Common myeloid progenitor, CD34-positive (primary cell): ENCODE data around the gene FHIT.
"Not testable (repeated sequence)": the region's sequence is repeated elsewhere in the genome, so short reads cannot be mapped to it uniquely, and the experiment has no call there.

Experiments used
- CTCF ChIA-PET: fragments of 350-600 bp; sonication (Branson Sonifier 250); formaldehyde crosslinking; loops from one replicate; lab custom pipeline; 2021; ENCODE audit warnings: antibody characterized with exemption; lab: Charles Lee
- POLR2A ChIA-PET: fragments of 350-600 bp; sonication (Branson Sonifier 250); formaldehyde crosslinking; loops from one replicate; lab custom pipeline; 2021; ENCODE audit warnings: antibody characterized with exemption; lab: Charles Lee
- DNase-seq, 3 donors: peaks; one replicate each; pipeline versions ENCODE4 v3.0.0 to v3.0.0-alpha.2; 2013
- H3K27ac ChIP-seq, 2 experiments: 1 replicate in 1 of 2; 2 replicates in 1 of 2; pipeline ENCODE4 v1.7.0; 2013; ENCODE audit warnings: inconsistent platforms in 2 of 2, low read length in 2 of 2, mild to moderate bottlenecking in 2 of 2, low read depth in 1 of 2, moderate library complexity in 1 of 2; ENCODE audit not compliant: severe bottlenecking in 2 of 2, insufficient read depth in 1 of 2, poor library complexity in 1 of 2
- H3K27me3 ChIP-seq, 5 experiments: replicated peaks in 2 of 5; 1 replicate in 3 of 5; 2 replicates in 2 of 5; pipeline versions ENCODE4 v1.6.1 to v1.7.0; 2013; ENCODE audit warnings: low read length in 4 of 5, mild to moderate bottlenecking in 2 of 5, moderate library complexity in 2 of 5, inconsistent platforms in 1 of 5; ENCODE audit not compliant: insufficient read depth in 5 of 5, control insufficient read depth in 4 of 5
- H3K36me3 ChIP-seq, 4 experiments: 1 replicate in 2 of 4; 2 replicates in 2 of 4; pipeline versions ENCODE4 v1.6.1 to v1.7.0; 2013; ENCODE audit warnings: low read length in 3 of 4, control low read depth in 1 of 4, mild to moderate bottlenecking in 1 of 4; ENCODE audit not compliant: control insufficient read depth in 4 of 4, insufficient read depth in 4 of 4
- H3K4me1 ChIP-seq, 4 experiments: 1 replicate in 3 of 4; 2 replicates in 1 of 4; pipeline versions ENCODE4 v1.6.1 to v1.7.1; 2013; ENCODE audit warnings: low read length in 3 of 4, mild to moderate bottlenecking in 3 of 4, control low read depth in 1 of 4, inconsistent platforms in 1 of 4, moderate library complexity in 1 of 4; ENCODE audit not compliant: control insufficient read depth in 4 of 4, insufficient read depth in 4 of 4; ENCODE audit errors: control extremely low read depth in 1 of 4
- H3K4me3 ChIP-seq, 7 experiments: 1 replicate in 4 of 7; 2 replicates in 3 of 7; pipeline versions ENCODE4 v1.5.1 to v1.7.0; 2013; ENCODE audit warnings: mild to moderate bottlenecking in 7 of 7, low read length in 6 of 7, moderate library complexity in 6 of 7, inconsistent platforms in 2 of 7, low read depth in 2 of 7, control low read depth in 1 of 7; ENCODE audit not compliant: insufficient read depth in 4 of 7, control insufficient read depth in 1 of 7; ENCODE audit errors: extremely low read depth in 1 of 7
- H3K9me3 ChIP-seq, 5 experiments: 1 replicate in 4 of 5; 2 replicates in 1 of 5; pipeline versions ENCODE4 v1.6.1 to v1.7.1; 2013; ENCODE audit warnings: low read length in 4 of 5, mild to moderate bottlenecking in 2 of 5, inconsistent platforms in 1 of 5, low read depth in 1 of 5, moderate library complexity in 1 of 5; ENCODE audit not compliant: control insufficient read depth in 4 of 5, insufficient read depth in 2 of 5; ENCODE audit errors: control extremely low read depth in 1 of 5
- WGBS: methylation state at CpG from one replicate; pipeline ENCODE4 v1.1.5; 2013; ENCODE audit not compliant: insufficient coverage; 5-methylcytosine and 5-hydroxymethylcytosine counted together

FHIT gene

DNA sequence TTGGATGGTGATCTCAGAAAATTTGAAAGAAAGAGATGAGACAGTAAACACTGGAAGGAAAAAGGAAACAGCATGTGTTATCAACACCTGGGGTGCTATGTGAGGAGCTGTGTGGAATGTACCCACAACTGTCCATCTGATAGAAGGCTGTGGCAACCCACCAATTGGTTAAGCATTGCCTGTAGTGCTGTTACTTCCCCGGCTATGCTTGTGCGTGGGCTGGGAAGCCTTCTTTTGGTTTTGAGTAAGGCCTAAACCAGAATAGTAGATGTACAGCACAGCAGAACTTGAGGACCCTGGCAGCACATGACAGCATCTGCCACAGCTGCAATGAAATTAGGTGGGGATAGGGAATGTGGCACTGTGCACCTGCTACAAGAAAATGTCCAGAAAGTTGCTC, 184.5 kb downstream of the FHIT start:
- no peak for DNase-seq
- Histone ChIP-seq H3K4me1 (no peaks in the 10 kb centered on the region), H3K36me3 (peaks cover 0 to 3% (median 0%) of the 10 kb centered on the region in 4 experiments), H3K9me3 (peaks cover 0 to 10% (median 0%) of the 10 kb centered on the region in 5 experiments), H3K27ac (no peak overlapping the region), H3K4me3 (no peak overlapping the region), H3K27me3 (no peaks in the 10 kb centered on the region)
- CTCF ChIA-PET, result no interaction called here
- 100% methylated on average over 2 of the region's 2 CpGs for WGBS
- POLR2A ChIA-PET, result no interaction called here

DNA sequence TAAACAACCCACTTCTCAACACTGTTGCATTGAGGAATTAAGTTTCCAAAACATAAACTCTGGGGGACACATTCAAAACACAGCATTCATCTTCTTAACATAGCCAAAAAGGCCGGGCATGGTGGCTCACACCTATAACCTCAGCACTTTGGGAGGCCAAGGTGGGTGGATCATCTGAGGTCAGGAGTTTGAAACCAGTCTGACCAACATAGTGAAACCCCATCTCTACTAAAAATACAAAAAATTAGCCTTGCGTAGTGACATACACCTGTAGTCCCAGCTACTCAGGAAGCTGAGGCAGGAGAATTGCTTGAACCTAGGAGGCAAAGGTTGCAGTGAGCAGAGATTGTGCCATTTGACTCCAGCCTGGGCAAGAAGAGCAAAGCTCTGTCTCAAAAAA, 185.0 kb downstream of the FHIT start:
- H3K4me3 ChIP-seq, H3K27me3 ChIP-seq, CTCF ChIA-PET, H3K9me3 ChIP-seq, H3K36me3 ChIP-seq, H3K4me1 ChIP-seq, DNase-seq, H3K27ac ChIP-seq, POLR2A ChIA-PET: not testable (repeated sequence)
- WGBS, result no CpG with 5 or more reads among the region's 2 CpGs

DNA sequence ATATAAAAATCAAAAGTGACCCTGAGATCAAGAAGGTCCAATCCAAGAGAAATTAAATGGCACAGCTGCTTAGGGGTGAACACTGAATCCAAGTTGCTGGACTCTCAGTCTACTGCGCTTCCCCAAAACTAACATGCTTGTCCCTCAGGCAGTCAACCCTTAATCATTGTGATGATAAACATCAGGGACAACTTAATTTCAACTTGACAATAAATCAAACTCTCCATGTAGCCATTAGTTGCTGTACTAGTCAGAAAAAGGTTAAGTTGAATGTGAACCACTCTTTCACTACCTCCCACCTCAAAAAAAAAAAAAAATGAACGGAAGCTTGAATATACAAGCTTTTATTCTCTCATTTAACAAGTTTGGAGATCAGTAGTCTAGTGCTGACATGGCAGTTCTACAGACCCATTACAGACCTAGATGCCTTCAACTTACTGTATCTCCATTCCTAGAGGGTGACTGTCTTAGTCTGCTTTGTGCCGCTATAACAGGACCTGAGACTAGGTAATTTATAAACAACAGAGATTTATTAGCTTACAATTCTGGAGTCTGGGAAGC, 185.7 kb downstream of the FHIT start:
- ChIA-PET CTCF (interaction anchor here (0.7 kb wide), 1 partner anchor 14 kb away, joined by 3 read pairs; no protein-coding TSS in a partner anchor), POLR2A (no interaction called here)
- WGBS, result 100% methylated on average over 1 of the region's 3 CpGs
- DNase-seq, result no peak
- H3K4me1 ChIP-seq, result no peaks in the 10 kb centered on the region
- H3K27ac ChIP-seq, result no peak overlapping the region
- H3K4me3 ChIP-seq, result no peak overlapping the region
- H3K36me3 ChIP-seq, result peaks cover 0 to 3% (median 0%) of the 10 kb centered on the region in 4 experiments
- no peaks in the 10 kb centered on the region for H3K27me3 ChIP-seq
- peaks cover 0 to 10% (median 0%) of the 10 kb centered on the region in 5 experiments for H3K9me3 ChIP-seq

DNA sequence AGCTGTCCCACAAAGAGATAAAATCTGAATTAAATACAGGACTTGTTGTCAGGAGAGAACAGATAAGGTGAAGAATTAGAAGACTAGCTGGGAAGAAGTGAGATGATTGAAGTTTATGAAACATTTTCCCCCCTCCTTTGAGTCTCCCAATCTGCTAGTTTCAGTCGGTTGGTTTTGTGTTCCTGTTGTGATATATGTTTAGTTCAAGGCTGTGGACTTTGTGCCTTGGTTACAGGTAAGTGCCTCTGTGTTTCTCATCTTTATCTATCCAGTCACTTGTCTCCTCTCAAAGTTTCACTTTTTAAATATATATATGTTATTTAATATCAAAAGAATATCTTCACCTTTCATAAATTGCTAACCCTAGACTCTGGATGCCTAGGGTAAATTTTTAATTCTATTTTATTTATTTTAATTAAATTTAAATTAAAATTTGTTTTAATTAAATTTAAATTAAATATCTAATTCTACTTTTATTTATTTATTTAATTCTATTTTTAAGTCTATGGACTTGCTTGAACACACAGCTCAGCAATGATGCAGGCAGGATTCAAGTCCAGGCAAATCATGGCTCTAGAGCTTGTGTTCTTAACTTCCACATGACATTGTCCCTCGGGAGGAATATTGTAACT, 190.0 kb downstream of the FHIT start:
- WGBS, result no CpG with 5 or more reads among the region's 2 CpGs
- no peaks in the 10 kb centered on the region for H3K9me3 ChIP-seq
- POLR2A ChIA-PET, result no interaction called here
- peaks cover 0 to 4% (median 0%) of the 10 kb centered on the region in 4 experiments for H3K4me1 ChIP-seq
- no peaks in the 10 kb centered on the region for H3K27me3 ChIP-seq
- DNase-seq, result no peak
- H3K4me3 ChIP-seq, result no peak overlapping the region
- H3K27ac ChIP-seq, result no peak overlapping the region
- CTCF ChIA-PET, result interaction anchor here (1.4 kb wide), 1 partner anchor 414 kb away, joined by 4 read pairs; no protein-coding TSS in a partner anchor
- H3K36me3 ChIP-seq, result no peaks in the 10 kb centered on the region

DNA sequence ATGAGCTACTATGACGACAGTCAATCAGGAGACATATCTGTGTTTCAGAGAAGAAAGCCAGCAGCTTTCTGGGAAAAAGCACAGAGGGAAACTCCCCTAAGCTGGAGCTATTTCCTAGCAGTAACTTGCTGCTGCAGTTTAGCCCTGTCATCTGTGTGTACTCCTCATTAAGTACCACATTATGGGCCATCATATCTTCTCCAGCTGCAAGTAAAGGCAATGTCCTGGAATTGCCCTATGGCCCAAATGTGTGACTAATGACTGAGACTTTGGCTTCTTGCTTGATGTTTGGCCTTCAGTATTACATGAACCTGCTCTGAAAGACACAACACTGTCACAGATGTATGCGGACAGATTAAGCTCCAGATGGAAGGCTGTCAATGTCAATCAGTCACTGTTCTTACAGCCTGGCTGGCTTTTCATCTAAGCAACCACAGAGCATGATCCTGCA, 190.8 kb downstream of the FHIT start:
- Histone ChIP-seq H3K36me3 (no peaks in the 10 kb centered on the region), H3K4me3 (no peak overlapping the region), H3K27me3 (no peaks in the 10 kb centered on the region), H3K4me1 (peaks cover 0 to 4% (median 0%) of the 10 kb centered on the region in 4 experiments), H3K9me3 (no peaks in the 10 kb centered on the region), H3K27ac (no peak overlapping the region)
- ChIA-PET POLR2A (no interaction called here), CTCF (interaction anchor here (1.4 kb wide), 1 partner anchor 413 kb away, joined by 4 read pairs; no protein-coding TSS in a partner anchor)
- WGBS, result 100% methylated on average over 2 of the region's 2 CpGs
- DNase-seq, result no peak

DNA sequence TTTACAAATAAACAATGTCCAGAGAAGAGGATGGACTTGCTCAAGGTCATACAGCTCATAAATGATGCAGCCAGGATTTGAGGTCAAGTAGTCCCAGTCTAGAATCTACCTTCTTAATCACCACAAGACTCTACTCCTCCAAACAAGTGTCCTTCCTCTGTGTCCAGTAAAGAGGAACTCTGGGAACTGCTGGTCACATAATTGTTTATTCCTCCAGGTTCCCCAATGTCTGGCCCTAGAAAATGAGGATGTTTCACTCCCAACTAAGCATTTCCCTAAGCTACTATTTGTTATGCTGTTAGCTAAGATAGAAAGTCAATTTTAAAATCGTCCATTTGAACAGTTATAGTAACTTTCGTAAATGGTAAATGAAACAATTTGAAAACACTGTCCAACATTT, 192.4 kb downstream of the FHIT start:
- Histone ChIP-seq H3K4me1 (peaks cover 0 to 4% (median 0%) of the 10 kb centered on the region in 4 experiments), H3K27me3 (no peaks in the 10 kb centered on the region), H3K9me3 (no peaks in the 10 kb centered on the region), H3K27ac (no peak overlapping the region), H3K4me3 (no peak overlapping the region), H3K36me3 (no peaks in the 10 kb centered on the region)
- WGBS, result no CpG with 5 or more reads among the region's 2 CpGs
- POLR2A ChIA-PET, result no interaction called here
- CTCF ChIA-PET, result no interaction called here
- no peak for DNase-seq

DNA sequence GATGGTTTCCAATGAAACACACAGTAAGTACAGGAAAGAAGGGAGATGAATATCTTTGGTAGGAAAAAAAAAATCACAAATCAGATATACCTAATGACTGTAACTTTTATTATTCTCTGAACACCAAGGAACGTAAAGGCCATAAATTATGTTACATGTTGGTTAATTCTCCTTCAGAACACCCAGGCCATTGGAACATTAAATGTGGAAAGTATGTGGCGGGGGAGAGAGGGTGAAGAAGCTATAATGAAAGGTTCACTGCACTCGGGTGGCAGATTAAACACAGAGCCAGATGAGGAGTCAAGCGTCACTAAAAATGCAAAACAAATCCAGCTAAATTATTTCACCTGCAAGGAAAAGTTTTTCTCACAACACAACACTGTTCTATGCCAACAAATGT, 193.8 kb downstream of the FHIT start:
- no peaks in the 10 kb centered on the region for H3K9me3 ChIP-seq
- no peaks in the 10 kb centered on the region for H3K27me3 ChIP-seq
- peaks cover 0 to 4% (median 0%) of the 10 kb centered on the region in 4 experiments for H3K4me1 ChIP-seq
- POLR2A ChIA-PET, result no interaction called here
- no peak overlapping the region for H3K27ac ChIP-seq
- DNase-seq, result no peak
- H3K36me3 ChIP-seq, result no peaks in the 10 kb centered on the region
- CTCF ChIA-PET, result no interaction called here
- no CpG with 5 or more reads among the region's 4 CpGs for WGBS
- H3K4me3 ChIP-seq, result no peak overlapping the region
